Pons (tissue), 1 donor: ENCODE results near the gene SUSD2.
"Not testable (repeated sequence)": the region's sequence is repeated elsewhere in the genome, so short reads cannot be mapped to it uniquely, and the experiment has no call there.

ENCODE experiments used
- DNase-seq: peaks from one replicate; pipeline ENCODE4 v3.0.0-alpha.2; 2016; ENCODE audit warnings: low spot score

The SUSD2 gene

DNA sequence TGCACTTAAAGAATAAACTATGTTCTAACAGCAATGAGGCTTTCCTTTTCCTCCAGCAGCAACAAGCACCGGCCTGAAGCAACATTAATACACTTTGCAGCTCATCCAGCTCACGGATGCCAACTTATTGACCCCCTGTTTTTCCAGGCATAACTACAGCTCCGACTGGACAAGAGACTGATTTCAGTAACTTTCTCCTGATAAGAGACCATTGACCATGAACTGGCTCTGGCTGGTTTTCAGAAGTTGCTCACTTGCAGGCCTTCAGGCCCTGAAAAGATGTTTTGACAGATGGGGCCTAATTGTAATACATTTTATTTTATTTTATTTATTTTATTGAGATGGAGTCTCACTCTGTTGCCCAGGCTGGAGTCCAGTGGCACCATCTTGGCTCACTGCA, 36.1 kb downstream of the SUSD2 start:
- no peak for DNase-seq

GRCh38 chr22:24219750-24220149, 38.5 kb downstream of the SUSD2 start:
- no peak for DNase-seq

DNA sequence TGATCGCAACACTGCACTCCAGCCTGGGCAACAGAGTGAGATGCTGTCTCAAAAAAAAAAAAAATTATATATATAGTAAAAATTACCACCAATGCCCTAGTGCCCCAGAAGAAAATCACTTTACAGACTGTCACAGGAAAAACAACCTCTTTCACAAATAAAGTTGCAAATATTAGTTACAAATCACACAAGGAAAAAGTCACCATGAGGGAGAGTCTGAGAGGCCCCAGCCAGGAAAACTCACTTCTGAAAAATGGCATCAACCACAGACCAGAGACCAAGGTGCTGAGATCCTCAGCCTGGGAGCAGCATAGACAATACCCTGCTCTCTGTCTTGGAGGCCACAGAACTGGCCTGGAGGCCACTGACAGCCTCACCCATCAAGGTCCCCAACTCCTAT, 43.2 kb downstream of the SUSD2 start:
- DNase-seq, result no peak

DNA sequence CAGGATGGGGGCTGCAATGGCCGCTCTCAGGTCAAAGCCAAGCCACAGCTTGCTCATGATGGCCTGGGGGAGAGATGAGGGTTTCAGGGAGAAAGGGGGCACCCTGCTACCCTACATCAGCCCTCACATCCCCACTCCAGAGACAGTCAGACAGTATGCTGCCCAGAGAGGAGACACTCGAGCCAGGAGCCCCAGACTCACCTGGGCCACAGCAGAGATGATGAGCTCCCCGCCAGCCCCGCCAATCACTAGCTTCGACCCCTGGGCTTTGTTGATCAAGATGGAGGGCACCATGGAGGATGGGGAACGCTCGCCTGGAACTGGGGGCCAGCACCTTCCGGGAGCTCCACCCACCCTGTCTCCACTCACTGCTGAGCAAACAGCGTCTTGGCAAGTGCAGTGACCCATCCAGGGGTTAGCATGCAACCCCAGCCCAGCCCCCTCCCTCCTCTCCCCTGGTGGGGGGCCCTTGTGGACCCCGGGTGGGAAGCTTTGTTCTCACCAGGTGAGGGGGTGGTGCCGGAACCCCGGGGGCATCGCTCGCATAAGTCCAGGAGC, 43.8 kb downstream of the SUSD2 start:
- no peak for DNase-seq

GRCh38 chr22:24225951-24226350, 44.7 kb downstream of the SUSD2 start:
- no peak for DNase-seq

GRCh38 chr22:24230911-24231656, 49.8 kb downstream of the SUSD2 start:
- no peak for DNase-seq

GRCh38 chr22:24231706-24232105, 50.4 kb downstream of the SUSD2 start:
- DNase-seq, result no peak

DNA sequence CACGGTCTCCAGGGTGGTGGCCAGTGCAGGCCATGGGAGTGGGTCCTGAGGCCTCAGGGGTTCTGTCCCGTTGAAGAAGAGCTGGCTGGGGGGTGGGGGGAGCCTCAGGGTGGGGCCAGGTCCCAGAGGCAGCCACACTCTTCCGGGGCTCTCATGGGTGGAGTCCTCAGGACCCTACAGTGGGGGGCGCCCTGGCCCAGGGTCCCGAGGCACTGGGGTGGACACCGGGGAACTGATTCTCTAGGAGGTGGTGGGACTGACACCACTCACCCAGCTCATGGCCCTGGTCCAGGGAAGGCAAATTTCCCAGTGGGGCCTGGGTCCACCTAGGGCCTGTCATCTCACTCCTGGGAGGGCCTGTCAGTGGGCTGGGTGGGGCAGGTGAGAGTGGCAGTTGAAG, 50.8 kb downstream of the SUSD2 start:
- DNase-seq, result no peak

- DNase-seq, result no peak
Observed at GRCh38 chr22:24232725-24233124, 51.4 kb downstream of the SUSD2 start.

DNA sequence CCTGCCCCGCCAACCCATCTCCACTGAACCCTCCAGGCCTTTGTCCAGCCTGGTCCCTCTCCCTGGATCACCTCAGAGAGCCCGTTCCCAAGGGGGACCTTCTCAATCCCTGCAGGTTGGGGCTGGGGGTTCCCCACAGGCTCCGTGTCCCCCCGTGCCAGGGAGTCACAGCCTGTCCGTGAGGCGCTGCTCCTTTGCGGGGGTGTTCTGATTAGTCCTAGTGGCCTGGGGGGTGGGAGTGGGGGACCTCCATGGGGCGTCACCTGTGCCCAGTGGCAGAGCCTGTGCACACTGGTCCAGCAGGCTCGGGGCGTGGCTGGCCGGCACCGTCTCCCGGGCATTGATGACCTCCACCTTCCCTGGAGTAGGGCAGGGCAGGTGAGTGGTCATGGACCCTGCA, 51.9 kb downstream of the SUSD2 start:
- no peak for DNase-seq

- no peak for DNase-seq
Observed at GRCh38 chr22:24233816-24234215, 52.5 kb downstream of the SUSD2 start.

GRCh38 chr22:24235315-24235714, 54.0 kb downstream of the SUSD2 start:
- no peak for DNase-seq

DNA sequence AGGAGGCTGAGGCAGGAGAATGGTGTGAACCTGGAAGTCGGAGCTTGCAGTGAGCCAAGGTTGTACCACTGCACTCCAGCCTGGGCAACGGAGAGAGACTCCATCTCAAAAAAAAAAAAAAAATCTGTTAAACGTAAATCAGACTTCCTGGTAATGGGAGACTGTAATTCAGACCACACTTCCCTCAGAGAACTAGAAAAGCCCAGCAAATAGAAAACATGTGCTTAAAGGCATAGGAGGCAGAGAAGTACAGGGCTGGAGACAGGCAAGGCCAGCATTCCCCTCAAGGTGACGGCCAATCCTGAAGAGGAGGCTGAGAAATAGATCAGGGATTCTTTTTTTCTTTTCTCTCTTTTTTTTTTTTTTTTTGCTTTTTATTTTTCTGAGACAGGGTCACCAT, 55.4 kb downstream of the SUSD2 start:
- no peak for DNase-seq

DNA sequence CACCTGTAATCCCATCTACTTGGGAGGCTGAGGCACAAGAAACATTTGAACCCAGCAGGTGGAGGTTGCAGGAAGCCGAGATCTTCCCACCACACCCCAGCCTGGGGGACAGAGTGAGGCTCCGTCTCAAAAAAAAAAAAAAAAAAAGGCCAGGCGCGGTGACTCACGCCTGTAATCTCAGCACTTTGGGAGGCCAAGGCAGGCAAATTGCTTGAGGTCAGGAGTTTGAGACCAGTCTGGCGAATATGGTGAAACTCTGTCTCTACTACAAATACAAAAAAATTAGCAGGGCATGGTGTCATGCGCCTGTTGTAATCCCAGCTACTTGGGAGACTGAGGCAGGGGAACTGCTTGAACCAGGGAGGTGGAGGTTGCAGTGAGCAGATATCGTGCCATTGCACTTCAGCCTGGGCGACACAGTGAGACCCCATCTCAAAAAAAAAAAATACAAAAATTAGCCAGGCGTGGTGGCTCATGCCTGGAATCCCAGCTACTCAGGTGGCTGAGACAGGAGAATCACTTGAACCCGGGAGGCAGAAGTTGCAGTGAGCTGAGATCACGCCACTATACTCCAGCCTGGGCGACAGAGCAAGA, 56.9 kb downstream of the SUSD2 start:
- DNase-seq, result not testable (repeated sequence)
